HEK293T (cell line): Measurements from ENCODE around the gene NOL9.

Experiments
- CTCF ChIA-PET: fragments of 350-600 bp; formaldehyde crosslinking; extraction: SDS; loops from one replicate; lab custom pipeline; 2021; ENCODE audit warnings: antibody characterized with exemption, inconsistent platforms; lab: Yijun Ruan, JAX
- POLR2A ChIA-PET: fragments of 350-600 bp; formaldehyde crosslinking; extraction: SDS; loops from one replicate; lab custom pipeline; 2020; ENCODE audit warnings: antibody characterized with exemption, inconsistent platforms; lab: Yijun Ruan, JAX
- DNase-seq: peaks from one replicate; pipeline ENCODE4 v3.0.0; 2012; ENCODE audit warnings: mixed read lengths; ENCODE audit errors: extremely low spot score
- ARNT ChIP-seq: fragments of 450-650 bp; IDR thresholded peaks from 2 replicates; pipeline ENCODE4 v1.6.1; 2017; ENCODE audit warnings: mild to moderate bottlenecking
- BHLHE40 ChIP-seq: fragments of 450-650 bp; IDR thresholded peaks from 2 replicates; pipeline ENCODE4 v1.6.1; 2016; ENCODE audit warnings: mild to moderate bottlenecking, moderate library complexity, borderline replicate concordance
- CTBP1 ChIP-seq: fragments of 450-650 bp; IDR thresholded peaks from 2 replicates; pipeline ENCODE4 v1.6.1; 2016; ENCODE audit warnings: borderline replicate concordance
- ELF4 ChIP-seq: fragments of 450-650 bp; IDR thresholded peaks from 2 replicates; pipeline ENCODE4 v1.6.1; 2017; ENCODE audit warnings: antibody characterized with exemption
- FOXA1 ChIP-seq: fragments of 450-650 bp; IDR thresholded peaks from 2 replicates; pipeline ENCODE4 v1.6.1; 2016; ENCODE audit warnings: mild to moderate bottlenecking
- FOXK2 ChIP-seq: fragments of 450-650 bp; IDR thresholded peaks from 2 replicates; pipeline ENCODE4 v1.6.1; 2016; ENCODE audit warnings: mild to moderate bottlenecking
- FOXM1 ChIP-seq: fragments of 450-650 bp; IDR thresholded peaks from 2 replicates; pipeline ENCODE4 v1.6.1; 2017; ENCODE audit warnings: mild to moderate bottlenecking, borderline replicate concordance
- HDGF ChIP-seq: fragments of 450-650 bp; IDR thresholded peaks from 2 replicates; pipeline ENCODE4 v1.6.1; 2017; ENCODE audit warnings: antibody characterized with exemption, borderline replicate concordance
- L3MBTL2 ChIP-seq: fragments of 450-650 bp; conservative IDR thresholded peaks from 2 replicates; pipeline ENCODE4 v1.6.1; 2016; ENCODE audit warnings: mild to moderate bottlenecking
- LEF1 ChIP-seq: fragments of 450-650 bp; IDR thresholded peaks from 2 replicates; pipeline ENCODE4 v1.6.1; 2017; ENCODE audit warnings: mild to moderate bottlenecking, borderline replicate concordance
- NFRKB ChIP-seq: fragments of 450-650 bp; IDR thresholded peaks from 2 replicates; pipeline ENCODE4 v1.6.1; 2016; ENCODE audit warnings: mild to moderate bottlenecking, moderate library complexity
- PKNOX1 ChIP-seq: fragments of 450-650 bp; IDR thresholded peaks from 2 replicates; pipeline ENCODE4 v1.6.1; 2016
- SP1 ChIP-seq: fragments of 450-650 bp; IDR thresholded peaks from 2 replicates; pipeline ENCODE4 v1.6.1; 2017
- SUZ12 ChIP-seq: fragments of 450-650 bp; IDR thresholded peaks from 2 replicates; pipeline ENCODE4 v1.6.1; 2016; ENCODE audit warnings: mild to moderate bottlenecking
- TARDBP ChIP-seq: fragments of 450-650 bp; IDR thresholded peaks from 2 replicates; pipeline ENCODE4 v1.6.1; 2016
- ZNF384 ChIP-seq: fragments of 450-650 bp; IDR thresholded peaks from 2 replicates; pipeline ENCODE4 v1.6.1; 2016

Gene NOL9

GRCh38 chr1:6557597-6557996, 3.3 kb upstream of the NOL9 start:
- TF ChIP-seq FOXA1 (no peak), ARNT (no peak), HDGF (no peak), CTBP1 (no peak), SUZ12 (no peak), SP1 (no peak), ELF4 (no peak), NFRKB (no peak), L3MBTL2 (no peak), ZNF384 (no peak), FOXM1 (no peak), PKNOX1 (no peak), LEF1 (no peak)
- POLR2A ChIA-PET, result no interaction called here
- CTCF ChIA-PET, result no interaction called here
- DNase-seq, result no peak

- DNase-seq, result no peak
- no peak for TF ChIP-seq FOXM1
- no peak for TF ChIP-seq FOXK2
- no peak for TF ChIP-seq HDGF
- no peak for TF ChIP-seq ARNT
- TF ChIP-seq PKNOX1, result no peak
- no peak for TF ChIP-seq L3MBTL2
- TF ChIP-seq CTBP1, result no peak
- no peak for TF ChIP-seq SUZ12
- no peak for TF ChIP-seq TARDBP
- no peak for TF ChIP-seq BHLHE40
- no peak for TF ChIP-seq NFRKB
- no peak for TF ChIP-seq LEF1
- TF ChIP-seq ZNF384, result no peak
- no peak for TF ChIP-seq FOXA1
- TF ChIP-seq ELF4, result no peak
- no peak for TF ChIP-seq SP1
- POLR2A ChIA-PET, result interaction anchor here (0.7 to 3.6 kb wide), 4 partner anchors 17 to 47 kb away, joined by 3 to 25 read pairs (median 4); partner anchors contain the start of genes KLHL21 and ZBTB48
Observed at GRCh38 chr1:6554907-6555778, 830 bp upstream of the NOL9 start, which contains the start of gene TAS1R1. Gene TAS1R1 (plus strand): TSS chr1:6555307. CDS start chr1:6555374, 67 bp downstream.

GRCh38 chr1:6547301-6547700, 7.0 kb downstream of the NOL9 start:
- ChIA-PET POLR2A (no interaction called here), CTCF (interaction anchor here (0.8 kb wide), 1 partner anchor 19 kb away, joined by 3 read pairs; no protein-coding TSS in a partner anchor)
- DNase-seq, result no peak
- TF ChIP-seq L3MBTL2 (no peak), FOXK2 (no peak), CTBP1 (no peak), NFRKB (no peak)

More at GRCh38 chr1:6554907-6555778, 830 bp upstream of the NOL9 start, which contains the start of gene TAS1R1:
- CTCF ChIA-PET, result interaction anchor here (0.8 to 1.4 kb wide), 7 partner anchors 13 to 132 kb away, joined by 3 to 7 read pairs (median 3); partner anchors contain the start of genes KLHL21 and ZBTB48

- TF ChIP-seq PKNOX1 (no peak), ELF4 (no peak), BHLHE40 (no peak), SUZ12 (no peak), SP1 (no peak), TARDBP (no peak), L3MBTL2 (no peak), FOXA1 (no peak), FOXK2 (no peak)
- CTCF ChIA-PET, result no interaction called here
- DNase-seq, result no peak
- POLR2A ChIA-PET, result no interaction called here
Observed at GRCh38 chr1:6546326-6546725, 8.0 kb downstream of the NOL9 start.

GRCh38 chr1:6545276-6546112, 8.8 kb downstream of the NOL9 start:
- ChIA-PET POLR2A (no interaction called here), CTCF (no interaction called here)
- DNase-seq, result no peak
- no peak for TF ChIP-seq FOXA1

GRCh38 chr1:6544831-6545230, 9.5 kb downstream of the NOL9 start:
- DNase-seq, result no peak
- ChIA-PET POLR2A (no interaction called here), CTCF (no interaction called here)
- TF ChIP-seq SUZ12, result no peak
